ENCODE data around the gene OSBPL10. TPM values are rescaled to one million over a fixed set of nuclear protein-coding genes. Genes with fewer than 3 reads are reported as not detected.

Gene OSBPL10
- total and polyA plus RNA-seq, 2 donors (not counting 1 experiment from before 2014, with no cell fraction given), result 88.5 to 310 TPM

GRCh38 chr3:31968369-31968926 lies 12.6 kb downstream of the OSBPL10 start:
- H3K4me3 ChIP-seq (ENCODE audit: control extremely low read depth in 1 of 5, extremely low read depth in 1 of 5, insufficient read depth in 1 of 5, low read depth in 2 of 5, low read length in 4 of 5), result no peak overlapping the region
- ATAC-seq (ENCODE audit: low read depth) (no peak), DNase-seq (no peak)
- H3K27me3 ChIP-seq (replicated peaks in 1 of 4; ENCODE audit: control extremely low read depth in 1 of 4, control insufficient read depth in 3 of 4, insufficient read depth in 4 of 4, low read length in 3 of 4), result no peaks in the 10 kb centered on the region
- WGBS (ENCODE audit: insufficient coverage), result 82% methylated on average over 1 of the region's 2 CpGs
- Mint-ChIP-seq H3K27me3 (no peaks in the 10 kb centered on the region), H3K4me3 (no peak overlapping the region), H3K4me1 (peaks cover 77% of the 10 kb centered on the region), H3K9me3 (ENCODE audit: insufficient read depth) (no peaks in the 10 kb centered on the region), H3K27ac (peak overlapping the region; percentile 76)
- intact Hi-C loops (cut with micrococcal nuclease), result no loop called here
- peaks cover 0 to 21% of the 10 kb centered on the region in 2 experiments for H3K36me3 ChIP-seq (replicated peaks in 1 of 2; ENCODE audit: control extremely low read depth in 1 of 2, control insufficient read depth in 1 of 2, extremely low read depth in 1 of 2, insufficient read depth in 2 of 2, low read length in 1 of 2)
- peak overlapping the region; percentile 24 for H3K9ac ChIP-seq (ENCODE audit: low read length)
- H3K4me2 ChIP-seq (replicated peaks; ENCODE audit: low read depth, low read length, poor library complexity, severe bottlenecking), result peak overlapping the region; percentile 0
- POLR2A ChIA-PET, result interaction anchor here (0.7 kb wide), 1 partner anchor 80 kb away, joined by 5 read pairs; no protein-coding TSS in a partner anchor
- CTCF ChIA-PET, result interaction anchor here (3.6 kb wide), 1 partner anchor 8 kb away, joined by 11 read pairs; no protein-coding TSS in a partner anchor
- TF ChIP-seq CTCF (IDR thresholded peaks at IDR 0.05), result no peak
- TF ChIP-seq EZH2 (IDR thresholded peaks at IDR 0.05; ENCODE audit: borderline replicate concordance, insufficient read depth, low read depth, low read length, poor library complexity, severe bottlenecking), result no peak
- H3K9me3 ChIP-seq (ENCODE audit: control extremely low read depth in 1 of 3, control insufficient read depth in 2 of 3, insufficient read depth in 1 of 3, low read length in 2 of 3), result no peaks in the 10 kb centered on the region
- H3K79me2 ChIP-seq (ENCODE audit: control insufficient read depth, insufficient read depth, low read length), result peaks cover 91% of the 10 kb centered on the region
- no peak overlapping the region for H2AFZ ChIP-seq (ENCODE audit: insufficient read depth, low read depth, low read length, poor library complexity, severe bottlenecking)
- no peaks in the 10 kb centered on the region for H4K20me1 ChIP-seq (ENCODE audit: control insufficient read depth, insufficient read depth, low read length, poor library complexity, severe bottlenecking)
- peak overlapping the region in 1 of 2 donors; percentile 68 for H3K27ac ChIP-seq (ENCODE audit: low read length in 2 of 2)
- peaks cover 64 to 66% of the 10 kb centered on the region in 2 donors for H3K4me1 ChIP-seq (ENCODE audit: control insufficient read depth in 2 of 2, insufficient read depth in 2 of 2, low read length in 2 of 2)

GRCh38 chr3:31967592-31967991 lies 13.5 kb downstream of the OSBPL10 start:
- H2AFZ ChIP-seq (ENCODE audit: insufficient read depth, low read depth, low read length, poor library complexity, severe bottlenecking), result no peak overlapping the region

More at GRCh38 chr3:31967592-31967991, 13.5 kb downstream of the OSBPL10 start:
- peak overlapping the region; percentile 71 for H3K27ac Mint-ChIP-seq
- peaks cover 76% of the 10 kb centered on the region for H3K4me1 Mint-ChIP-seq
- DNase-seq, result no peak
- Histone ChIP-seq H3K4me3 (ENCODE audit: control extremely low read depth in 1 of 5, extremely low read depth in 1 of 5, insufficient read depth in 1 of 5, low read depth in 2 of 5, low read length in 4 of 5) (no peak overlapping the region), H3K9ac (ENCODE audit: low read length) (no peak overlapping the region), H3K4me1 (ENCODE audit: control insufficient read depth in 2 of 2, insufficient read depth in 2 of 2, low read length in 2 of 2) (peaks cover 64 to 66% of the 10 kb centered on the region in 2 donors), H3K27ac (ENCODE audit: low read length in 2 of 2) (peak overlapping the region in 1 of 2 donors; percentile 68), H3K4me2 (replicated peaks; ENCODE audit: low read depth, low read length, poor library complexity, severe bottlenecking) (peak overlapping the region; percentile 0), H4K20me1 (ENCODE audit: control insufficient read depth, insufficient read depth, low read length, poor library complexity, severe bottlenecking) (no peaks in the 10 kb centered on the region), H3K9me3 (ENCODE audit: control extremely low read depth in 1 of 3, control insufficient read depth in 2 of 3, insufficient read depth in 1 of 3, low read length in 2 of 3) (no peaks in the 10 kb centered on the region), H3K79me2 (ENCODE audit: control insufficient read depth, insufficient read depth, low read length) (peaks cover 91% of the 10 kb centered on the region), H3K36me3 (replicated peaks in 1 of 2; ENCODE audit: control extremely low read depth in 1 of 2, control insufficient read depth in 1 of 2, extremely low read depth in 1 of 2, insufficient read depth in 2 of 2, low read length in 1 of 2) (peaks cover 0 to 21% of the 10 kb centered on the region in 2 experiments), H3K27me3 (replicated peaks in 1 of 4; ENCODE audit: control extremely low read depth in 1 of 4, control insufficient read depth in 3 of 4, insufficient read depth in 4 of 4, low read length in 3 of 4) (no peaks in the 10 kb centered on the region)
- intact Hi-C loops (cut with micrococcal nuclease), result no loop called here
- H3K27me3 Mint-ChIP-seq, result no peaks in the 10 kb centered on the region
- POLR2A ChIA-PET, result interaction anchor here (0.7 to 1.1 kb wide), 2 partner anchors 14 to 20 kb away, joined by 3 to 7 read pairs; no protein-coding TSS in a partner anchor
- no peak overlapping the region for H3K4me3 Mint-ChIP-seq
- TF ChIP-seq CTCF (IDR thresholded peaks at IDR 0.05) (no peak), EZH2 (IDR thresholded peaks at IDR 0.05; ENCODE audit: borderline replicate concordance, insufficient read depth, low read depth, low read length, poor library complexity, severe bottlenecking) (no peak)
- CTCF ChIA-PET, result interaction anchor here (1.0 to 2.0 kb wide), 3 partner anchors 12 to 19 kb away, joined by 4 to 9 read pairs (median 5); no protein-coding TSS in a partner anchor
- no peak for ATAC-seq (ENCODE audit: low read depth)
- no peaks in the 10 kb centered on the region for H3K9me3 Mint-ChIP-seq (ENCODE audit: insufficient read depth)
- WGBS (ENCODE audit: insufficient coverage), result no CpG with 5 or more reads among the region's 2 CpGs

Measured in B cell (primary cell).